ENCODE measurements around the gene BPIFB1. TPM values are rescaled to one million over a fixed set of nuclear protein-coding genes. Genes with fewer than 3 reads are reported as not detected.

BPIFB1 gene
- total and polyA plus RNA-seq, 2 of the 13 experiments (the other 11 are each of a cell fraction or from before 2014, with no cell fraction given): 0.82 to 4.4 TPM

DNA sequence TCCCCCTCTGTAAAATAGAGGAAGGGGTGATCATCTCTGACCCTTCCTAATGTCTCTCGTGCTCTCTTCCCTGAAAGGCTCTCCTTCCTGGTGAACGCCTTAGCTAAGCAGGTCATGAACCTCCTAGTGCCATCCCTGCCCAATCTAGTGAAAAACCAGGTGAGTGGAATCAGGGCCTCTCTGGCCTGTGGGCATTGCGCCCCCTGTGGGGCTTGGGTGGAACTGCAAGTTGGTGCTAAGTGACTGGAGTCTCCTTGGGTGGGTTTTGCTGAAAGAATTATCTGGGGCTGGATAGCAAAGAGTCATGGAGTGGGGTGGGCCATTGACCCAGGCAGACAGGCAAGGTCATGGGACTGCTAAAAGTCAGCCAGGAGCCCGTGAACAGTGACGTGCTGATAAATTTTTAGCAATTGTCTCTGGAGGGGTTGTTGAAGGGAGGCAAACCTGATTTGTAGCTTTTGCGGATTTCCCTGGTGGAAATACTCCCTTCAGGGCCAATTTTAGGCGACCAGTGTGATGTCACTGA lies 8.9 kb downstream of the BPIFB1 start (continued):
- TF ChIP-seq, protein P1, sequence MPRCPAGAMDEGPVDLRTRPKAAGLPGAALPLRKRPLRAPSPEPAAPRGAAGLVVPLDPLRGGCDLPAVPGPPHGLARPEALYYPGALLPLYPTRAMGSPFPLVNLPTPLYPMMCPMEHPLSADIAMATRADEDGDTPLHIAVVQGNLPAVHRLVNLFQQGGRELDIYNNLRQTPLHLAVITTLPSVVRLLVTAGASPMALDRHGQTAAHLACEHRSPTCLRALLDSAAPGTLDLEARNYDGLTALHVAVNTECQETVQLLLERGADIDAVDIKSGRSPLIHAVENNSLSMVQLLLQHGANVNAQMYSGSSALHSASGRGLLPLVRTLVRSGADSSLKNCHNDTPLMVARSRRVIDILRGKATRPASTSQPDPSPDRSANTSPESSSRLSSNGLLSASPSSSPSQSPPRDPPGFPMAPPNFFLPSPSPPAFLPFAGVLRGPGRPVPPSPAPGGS (CRISPR knock-in tag; IDR thresholded peaks at IDR 0.05): no peak
- TF ChIP-seq PAWR (CRISPR knock-in tag; IDR thresholded peaks at IDR 0.05; ENCODE audit: borderline replicate concordance) (no peak), ZNF766 (CRISPR knock-in tag; IDR thresholded peaks at IDR 0.05; ENCODE audit: borderline replicate concordance) (no peak), CENPX (CRISPR knock-in tag; IDR thresholded peaks at IDR 0.05) (no peak), ZNF562 (CRISPR knock-in tag; IDR thresholded peaks at IDR 0.05; ENCODE audit: borderline replicate concordance) (no peak), SIX1 (CRISPR knock-in tag; IDR thresholded peaks at IDR 0.05; ENCODE audit: borderline replicate concordance) (peak; percentile 34; the same call in 1 of the 2 replicates), MAFK (conservative IDR thresholded peaks at IDR 0.05 in 1 of 2, IDR thresholded peaks at IDR 0.05 in 1 of 2; ENCODE audit: low read length in 2 of 2) (no peak), SOX13 (IDR thresholded peaks at IDR 0.05) (no peak), SOX13 (CRISPR knock-in tag; conservative IDR thresholded peaks at IDR 0.05 in 1 of 2, IDR thresholded peaks at IDR 0.05 in 1 of 2) (peak in 1 of 2 experiments; percentile 26; a peak in 1 of 4 replicates), TSC22D2 (CRISPR knock-in tag; IDR thresholded peaks at IDR 0.05; ENCODE audit: borderline replicate concordance) (peak; percentile 87; the same call in 1 of the 2 replicates), KMT2B (CRISPR knock-in tag; IDR thresholded peaks at IDR 0.05) (no peak), ZMYM4 (CRISPR knock-in tag; IDR thresholded peaks at IDR 0.05) (no peak), POLR2AphosphoS2 (IDR thresholded peaks at IDR 0.05; ENCODE audit: low read depth, low read length) (no peak), NFYB (CRISPR knock-in tag; IDR thresholded peaks at IDR 0.05) (no peak)
- TF ChIP-seq, protein P2, sequence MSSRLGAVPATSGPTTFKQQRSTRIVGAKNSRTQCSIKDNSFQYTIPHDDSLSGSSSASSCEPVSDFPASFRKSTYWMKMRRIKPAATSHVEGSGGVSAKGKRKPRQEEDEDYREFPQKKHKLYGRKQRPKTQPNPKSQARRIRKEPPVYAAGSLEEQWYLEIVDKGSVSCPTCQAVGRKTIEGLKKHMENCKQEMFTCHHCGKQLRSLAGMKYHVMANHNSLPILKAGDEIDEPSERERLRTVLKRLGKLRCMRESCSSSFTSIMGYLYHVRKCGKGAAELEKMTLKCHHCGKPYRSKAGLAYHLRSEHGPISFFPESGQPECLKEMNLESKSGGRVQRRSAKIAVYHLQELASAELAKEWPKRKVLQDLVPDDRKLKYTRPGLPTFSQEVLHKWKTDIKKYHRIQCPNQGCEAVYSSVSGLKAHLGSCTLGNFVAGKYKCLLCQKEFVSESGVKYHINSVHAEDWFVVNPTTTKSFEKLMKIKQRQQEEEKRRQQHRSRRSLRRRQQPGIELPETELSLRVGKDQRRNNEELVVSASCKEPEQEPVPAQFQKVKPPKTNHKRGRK (CRISPR knock-in tag; IDR thresholded peaks at IDR 0.05): no peak
- TF ChIP-seq, protein P3, sequence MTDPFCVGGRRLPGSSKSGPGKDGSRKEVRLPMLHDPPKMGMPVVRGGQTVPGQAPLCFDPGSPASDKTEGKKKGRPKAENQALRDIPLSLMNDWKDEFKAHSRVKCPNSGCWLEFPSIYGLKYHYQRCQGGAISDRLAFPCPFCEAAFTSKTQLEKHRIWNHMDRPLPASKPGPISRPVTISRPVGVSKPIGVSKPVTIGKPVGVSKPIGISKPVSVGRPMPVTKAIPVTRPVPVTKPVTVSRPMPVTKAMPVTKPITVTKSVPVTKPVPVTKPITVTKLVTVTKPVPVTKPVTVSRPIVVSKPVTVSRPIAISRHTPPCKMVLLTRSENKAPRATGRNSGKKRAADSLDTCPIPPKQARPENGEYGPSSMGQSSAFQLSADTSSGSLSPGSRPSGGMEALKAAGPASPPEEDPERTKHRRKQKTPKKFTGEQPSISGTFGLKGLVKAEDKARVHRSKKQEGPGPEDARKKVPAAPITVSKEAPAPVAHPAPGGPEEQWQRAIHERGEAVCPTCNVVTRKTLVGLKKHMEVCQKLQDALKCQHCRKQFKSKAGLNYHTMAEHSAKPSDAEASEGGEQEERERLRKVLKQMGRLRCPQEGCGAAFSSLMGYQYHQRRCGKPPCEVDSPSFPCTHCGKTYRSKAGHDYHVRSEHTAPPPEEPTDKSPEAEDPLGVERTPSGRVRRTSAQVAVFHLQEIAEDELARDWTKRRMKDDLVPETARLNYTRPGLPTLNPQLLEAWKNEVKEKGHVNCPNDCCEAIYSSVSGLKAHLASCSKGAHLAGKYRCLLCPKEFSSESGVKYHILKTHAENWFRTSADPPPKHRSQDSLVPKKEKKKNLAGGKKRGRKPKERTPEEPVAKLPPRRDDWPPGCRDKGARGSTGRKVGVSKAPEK (CRISPR knock-in tag; IDR thresholded peaks at IDR 0.05; ENCODE audit: borderline replicate concordance): no peak
- TF ChIP-seq, protein P4, sequence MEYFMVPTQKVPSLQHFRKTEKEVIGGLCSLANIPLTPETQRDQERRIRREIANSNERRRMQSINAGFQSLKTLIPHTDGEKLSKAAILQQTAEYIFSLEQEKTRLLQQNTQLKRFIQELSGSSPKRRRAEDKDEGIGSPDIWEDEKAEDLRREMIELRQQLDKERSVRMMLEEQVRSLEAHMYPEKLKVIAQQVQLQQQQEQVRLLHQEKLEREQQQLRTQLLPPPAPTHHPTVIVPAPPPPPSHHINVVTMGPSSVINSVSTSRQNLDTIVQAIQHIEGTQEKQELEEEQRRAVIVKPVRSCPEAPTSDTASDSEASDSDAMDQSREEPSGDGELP (IDR thresholded peaks at IDR 0.05; ENCODE audit: borderline replicate concordance, low read depth): no peak
- TF ChIP-seq, protein P5, sequence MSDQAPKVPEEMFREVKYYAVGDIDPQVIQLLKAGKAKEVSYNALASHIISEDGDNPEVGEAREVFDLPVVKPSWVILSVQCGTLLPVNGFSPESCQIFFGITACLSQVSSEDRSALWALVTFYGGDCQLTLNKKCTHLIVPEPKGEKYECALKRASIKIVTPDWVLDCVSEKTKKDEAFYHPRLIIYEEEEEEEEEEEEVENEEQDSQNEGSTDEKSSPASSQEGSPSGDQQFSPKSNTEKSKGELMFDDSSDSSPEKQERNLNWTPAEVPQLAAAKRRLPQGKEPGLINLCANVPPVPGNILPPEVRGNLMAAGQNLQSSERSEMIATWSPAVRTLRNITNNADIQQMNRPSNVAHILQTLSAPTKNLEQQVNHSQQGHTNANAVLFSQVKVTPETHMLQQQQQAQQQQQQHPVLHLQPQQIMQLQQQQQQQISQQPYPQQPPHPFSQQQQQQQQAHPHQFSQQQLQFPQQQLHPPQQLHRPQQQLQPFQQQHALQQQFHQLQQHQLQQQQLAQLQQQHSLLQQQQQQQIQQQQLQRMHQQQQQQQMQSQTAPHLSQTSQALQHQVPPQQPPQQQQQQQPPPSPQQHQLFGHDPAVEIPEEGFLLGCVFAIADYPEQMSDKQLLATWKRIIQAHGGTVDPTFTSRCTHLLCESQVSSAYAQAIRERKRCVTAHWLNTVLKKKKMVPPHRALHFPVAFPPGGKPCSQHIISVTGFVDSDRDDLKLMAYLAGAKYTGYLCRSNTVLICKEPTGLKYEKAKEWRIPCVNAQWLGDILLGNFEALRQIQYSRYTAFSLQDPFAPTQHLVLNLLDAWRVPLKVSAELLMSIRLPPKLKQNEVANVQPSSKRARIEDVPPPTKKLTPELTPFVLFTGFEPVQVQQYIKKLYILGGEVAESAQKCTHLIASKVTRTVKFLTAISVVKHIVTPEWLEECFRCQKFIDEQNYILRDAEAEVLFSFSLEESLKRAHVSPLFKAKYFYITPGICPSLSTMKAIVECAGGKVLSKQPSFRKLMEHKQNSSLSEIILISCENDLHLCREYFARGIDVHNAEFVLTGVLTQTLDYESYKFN (CRISPR knock-in tag; conservative IDR thresholded peaks at IDR 0.05): no peak

All from HepG2 (cell line).